Thymus (tissue), 11 donors: Measurements from ENCODE around the gene MTMR1. TPM values are rescaled to one million over a fixed set of nuclear protein-coding genes. Genes with fewer than 3 reads are reported as not detected.

Experiments
- DNase-seq, 9 donors: peaks; one replicate each; pipeline ENCODE4 v3.0.0-alpha.2; 2013; ENCODE audit warnings: low spot score in 9 of 9, low read depth in 6 of 9, missing footprints in 1 of 9
- H3K27ac ChIP-seq, 2 donors: one replicate each; pipeline ENCODE4 v1.5.1; 2013; ENCODE audit warnings: control low read depth in 1 of 2, low read depth in 1 of 2, low read length in 1 of 2, mild to moderate bottlenecking in 1 of 2, moderate library complexity in 1 of 2
- H3K27me3 ChIP-seq, 2 donors: one replicate each; pipeline ENCODE4 v1.5.1; 2013; ENCODE audit warnings: low read length in 1 of 2; ENCODE audit not compliant: control insufficient read depth in 2 of 2, insufficient read depth in 1 of 2
- H3K36me3 ChIP-seq, 2 donors: one replicate each; pipeline ENCODE4 v1.5.1; 2013; ENCODE audit warnings: low read length in 1 of 2, mild to moderate bottlenecking in 1 of 2, moderate library complexity in 1 of 2; ENCODE audit not compliant: control insufficient read depth in 2 of 2, insufficient read depth in 2 of 2
- H3K4me1 ChIP-seq, 2 donors: one replicate each; pipeline ENCODE4 v1.5.1; 2013; ENCODE audit warnings: low read length in 2 of 2; ENCODE audit not compliant: control insufficient read depth in 2 of 2, insufficient read depth in 2 of 2
- H3K4me3 ChIP-seq, 2 donors: one replicate each; pipeline ENCODE4 v1.5.1; 2013; ENCODE audit warnings: low read length in 2 of 2, control low read depth in 1 of 2, mild to moderate bottlenecking in 1 of 2
- H3K9me3 ChIP-seq, 2 donors: one replicate each; pipeline ENCODE4 v1.5.1; 2013; ENCODE audit warnings: low read length in 1 of 2, mild to moderate bottlenecking in 1 of 2; ENCODE audit not compliant: control insufficient read depth in 2 of 2, insufficient read depth in 1 of 2
- WGBS: extraction: QIAGEN DNeasy Blood & Tissue Kit; methylation state at CpG from one replicate; pipeline ENCODE4 v1.1.7; 2013; 5-methylcytosine and 5-hydroxymethylcytosine counted together
- polyA plus RNA-seq: library from polyadenylated mRNA; stranded (reverse); fragments of 200-250 nt; gene quantifications from one replicate; pipeline ENCODE4 v1.2.3, GENCODE V29; 2013
- total RNA-seq: library from RNA; stranded (reverse); fragments of 120-200 nt; gene quantifications from one replicate; pipeline ENCODE4 v1.2.4, GENCODE V29; 2013
- donor health status: healthy.

Gene MTMR1
- total and polyA plus RNA-seq, 2 donors: 23.1 to 34.5 TPM

DNA sequence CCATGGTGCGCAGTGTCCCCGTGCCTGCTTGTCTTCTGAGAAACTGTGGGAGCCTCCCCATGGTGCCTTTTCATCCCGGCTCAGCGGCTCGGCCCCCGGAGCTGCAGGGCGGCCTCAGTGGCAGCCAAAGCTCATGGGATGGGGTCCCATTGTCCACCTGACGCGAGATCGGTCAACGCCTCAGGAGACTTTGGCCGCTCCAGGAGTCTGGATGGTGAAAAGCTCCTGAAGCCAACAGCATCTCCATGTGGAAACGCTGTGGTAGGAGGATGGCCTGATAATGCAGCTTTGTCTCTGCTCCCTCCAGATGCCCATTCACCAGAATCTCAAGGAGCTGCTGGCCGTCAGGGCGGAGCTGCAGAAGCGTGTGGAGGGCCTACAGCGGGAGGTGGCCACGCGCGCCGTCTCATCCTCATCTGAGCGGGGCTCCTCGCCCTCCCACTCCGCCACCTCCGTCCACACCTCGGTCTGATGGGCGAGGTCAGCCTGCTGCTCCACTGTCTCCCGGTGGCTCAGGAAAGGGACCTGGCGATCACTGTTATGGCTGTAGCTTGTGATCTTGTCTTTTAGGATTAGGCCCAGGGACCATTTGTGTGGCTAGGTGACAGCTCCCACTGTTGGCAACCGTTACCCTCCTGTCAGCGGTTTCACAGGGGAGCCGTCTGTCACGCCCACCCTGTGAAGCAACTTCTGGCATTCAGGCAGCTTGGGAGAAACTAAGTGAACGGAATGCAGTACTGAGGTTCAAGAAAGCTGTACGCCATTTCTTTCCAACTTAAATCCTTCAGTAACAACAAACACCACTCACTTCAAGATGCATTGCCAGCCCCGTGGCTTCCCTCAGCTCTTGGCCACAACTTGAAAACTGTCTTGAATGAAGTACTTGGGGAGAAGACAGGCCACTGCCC lies 69.3 kb downstream of the MTMR1 start:
- Histone ChIP-seq H3K4me3 (no peak overlapping the region), H3K27ac (no peak overlapping the region), H3K27me3 (no peaks in the 10 kb centered on the region), H3K36me3 (peaks cover 29 to 35% of the 10 kb centered on the region in 2 donors), H3K4me1 (no peaks in the 10 kb centered on the region), H3K9me3 (no peaks in the 10 kb centered on the region)
- DNase-seq: no peak
- WGBS: 97% methylated on average over 36 of the region's 36 CpGs

- no peak for DNase-seq
- Histone ChIP-seq H3K36me3 (peaks cover 22 to 38% of the 10 kb centered on the region in 2 donors), H3K9me3 (no peaks in the 10 kb centered on the region), H3K27me3 (no peaks in the 10 kb centered on the region), H3K27ac (no peak overlapping the region), H3K4me1 (no peaks in the 10 kb centered on the region), H3K4me3 (no peak overlapping the region)
- 97% methylated on average over 13 of the region's 13 CpGs for WGBS
Observed at GRCh38 chrX:150763303-150763797, 70.2 kb downstream of the MTMR1 start.

- no peak overlapping the region for H3K4me3 ChIP-seq
- no peak for DNase-seq
- no peaks in the 10 kb centered on the region for H3K27me3 ChIP-seq
- no peaks in the 10 kb centered on the region for H3K9me3 ChIP-seq
- H3K4me1 ChIP-seq: no peaks in the 10 kb centered on the region
- H3K36me3 ChIP-seq: peaks cover 21 to 38% of the 10 kb centered on the region in 2 donors
- WGBS: 96% methylated on average over 9 of the region's 9 CpGs
- H3K27ac ChIP-seq: no peak overlapping the region
Observed at GRCh38 chrX:150763810-150764209, 70.6 kb downstream of the MTMR1 start.

DNA sequence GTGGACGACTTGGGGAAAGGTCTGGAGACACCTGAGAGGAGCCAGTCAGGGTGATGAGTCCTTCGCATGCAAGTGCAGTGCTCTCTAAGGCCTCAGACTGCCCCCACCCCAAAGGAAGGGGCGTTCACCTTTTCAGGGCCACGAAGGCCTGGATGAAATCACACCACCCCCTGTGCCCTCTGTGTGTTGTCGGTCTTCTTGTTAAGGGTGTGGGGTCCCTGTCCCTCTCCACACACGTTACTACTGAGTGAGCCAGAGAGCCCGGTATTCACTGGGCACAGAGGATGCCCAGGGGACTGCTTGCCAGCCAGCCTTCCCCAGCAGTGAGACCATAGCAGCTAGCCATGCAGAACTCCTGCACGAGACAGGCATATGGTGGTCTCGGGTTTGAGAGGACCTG lies 72.0 kb downstream of the MTMR1 start:
- Histone ChIP-seq H3K27ac (no peak overlapping the region), H3K4me3 (no peak overlapping the region), H3K27me3 (no peaks in the 10 kb centered on the region), H3K9me3 (no peaks in the 10 kb centered on the region), H3K36me3 (peaks cover 17 to 30% of the 10 kb centered on the region in 2 donors), H3K4me1 (no peaks in the 10 kb centered on the region)
- DNase-seq: no peak
- WGBS: 93% methylated on average over 9 of the region's 9 CpGs

DNA sequence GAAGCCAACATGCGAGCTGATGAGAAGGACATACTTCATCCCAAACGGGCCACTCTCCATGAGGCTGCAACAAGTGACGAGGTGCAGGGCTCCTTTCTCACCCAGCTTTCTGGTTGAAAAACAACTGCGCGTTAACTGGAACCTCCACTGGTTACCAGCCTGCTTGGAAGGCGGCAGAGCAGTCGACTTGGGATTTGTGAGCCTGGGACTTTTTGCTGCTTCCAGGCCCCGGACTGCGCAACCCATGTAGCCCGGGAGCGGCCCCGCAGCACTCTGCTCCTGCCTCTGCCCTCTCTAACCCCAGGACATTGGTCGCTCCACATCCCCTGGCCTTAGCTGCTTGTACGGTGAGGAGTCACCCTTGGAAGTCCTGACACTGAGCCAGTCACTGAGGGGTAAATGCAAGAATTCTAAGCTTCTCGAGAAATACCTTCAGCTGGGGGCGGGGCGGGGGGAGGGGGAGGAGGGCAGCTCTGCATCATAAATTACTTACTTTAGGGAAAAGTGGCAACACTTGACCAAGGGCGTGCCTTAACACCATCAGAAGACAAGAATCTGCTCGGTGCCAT lies 72.7 kb downstream of the MTMR1 start:
- Histone ChIP-seq H3K27me3 (no peaks in the 10 kb centered on the region), H3K27ac (no peak overlapping the region), H3K9me3 (no peaks in the 10 kb centered on the region), H3K4me1 (no peaks in the 10 kb centered on the region), H3K4me3 (no peak overlapping the region), H3K36me3 (peaks cover 17 to 30% of the 10 kb centered on the region in 2 donors)
- WGBS: 98% methylated on average over 19 of the region's 19 CpGs
- no peak for DNase-seq

GRCh38 chrX:150766351-150767044 lies 73.3 kb downstream of the MTMR1 start:
- no peaks in the 10 kb centered on the region for H3K9me3 ChIP-seq
- H3K4me1 ChIP-seq: no peaks in the 10 kb centered on the region
- no peaks in the 10 kb centered on the region for H3K27me3 ChIP-seq
- H3K27ac ChIP-seq: no peak overlapping the region
- H3K36me3 ChIP-seq: peaks cover 17 to 25% of the 10 kb centered on the region in 2 donors
- 94% methylated on average over 13 of the region's 13 CpGs for WGBS
- no peak overlapping the region for H3K4me3 ChIP-seq
- DNase-seq: no peak

- Histone ChIP-seq H3K27me3 (no peaks in the 10 kb centered on the region), H3K4me3 (no peak overlapping the region), H3K4me1 (no peaks in the 10 kb centered on the region), H3K9me3 (no peaks in the 10 kb centered on the region), H3K27ac (no peak overlapping the region), H3K36me3 (peaks cover 17 to 21% of the 10 kb centered on the region in 2 donors)
- 95% methylated on average over 9 of the region's 9 CpGs for WGBS
- DNase-seq: no peak
Observed at GRCh38 chrX:150767045-150767395, 73.8 kb downstream of the MTMR1 start.

GRCh38 chrX:150767475-150768131 lies 74.4 kb downstream of the MTMR1 start:
- 89% methylated on average over 17 of the region's 17 CpGs for WGBS
- H3K27ac ChIP-seq: no peak overlapping the region
- H3K9me3 ChIP-seq: no peaks in the 10 kb centered on the region
- H3K4me1 ChIP-seq: no peaks in the 10 kb centered on the region
- H3K36me3 ChIP-seq: peaks cover 12 to 18% of the 10 kb centered on the region in 2 donors
- DNase-seq: no peak
- H3K27me3 ChIP-seq: no peaks in the 10 kb centered on the region
- H3K4me3 ChIP-seq: no peak overlapping the region
